NK-92 (cell line): ENCODE results near the gene SLC5A5.
"Not testable (repeated sequence)": the region's sequence is repeated elsewhere in the genome, so short reads cannot be mapped to it uniquely, and the experiment has no call there.

Source experiments
- DNase-seq: peaks from one replicate; lab custom pipeline; 2025; ENCODE audit not compliant: unreplicated experiment; lab: John Stamatoyannopoulos, UW

The SLC5A5 gene

DNA sequence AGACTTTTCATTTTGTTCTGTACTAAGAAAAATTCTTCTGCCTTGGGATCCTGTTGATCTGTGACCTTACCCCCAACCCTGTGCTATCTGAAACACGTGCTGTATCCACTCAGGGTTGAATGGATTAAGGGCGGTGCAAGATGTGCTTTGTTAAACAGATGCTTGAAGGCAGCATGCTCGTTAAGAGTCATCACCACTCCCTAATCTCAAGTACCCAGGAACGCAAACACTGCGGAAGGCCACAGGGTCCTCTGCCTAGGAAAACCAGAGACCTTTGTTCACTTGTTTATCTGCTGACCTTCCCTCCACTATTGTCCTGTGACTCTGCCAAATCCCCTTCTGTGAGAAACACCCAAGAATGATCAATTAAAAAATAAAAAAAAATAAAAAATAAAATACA is 47.4 kb downstream of the SLC5A5 start:
- DNase-seq: not testable (repeated sequence)

GRCh38 chr19:17920527-17920926 is 48.8 kb downstream of the SLC5A5 start:
- no peak for DNase-seq

DNA sequence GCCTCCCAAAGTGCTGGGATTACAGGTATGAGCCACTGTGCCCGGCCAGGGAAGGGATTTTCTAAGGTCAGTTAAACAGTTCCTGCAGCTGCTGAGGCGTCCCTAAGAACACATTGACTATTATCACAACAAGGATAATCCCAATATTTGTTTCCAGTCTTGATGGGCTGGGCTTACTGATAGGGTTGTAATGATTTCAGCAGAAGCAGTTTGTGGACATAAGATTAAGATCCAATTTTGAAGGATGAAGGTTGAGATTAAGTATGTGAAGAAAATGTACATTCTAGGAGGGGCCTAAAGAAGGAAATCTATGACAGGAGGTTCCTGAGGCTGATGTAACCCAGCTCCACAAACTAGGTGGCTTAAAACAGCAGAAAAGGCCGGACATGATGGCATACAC is 50.4 kb downstream of the SLC5A5 start:
- DNase-seq: no peak

GRCh38 chr19:17926044-17926443 is 54.3 kb downstream of the SLC5A5 start:
- no peak for DNase-seq

GRCh38 chr19:17929056-17929455 is 57.3 kb downstream of the SLC5A5 start:
- DNase-seq: no peak

DNA sequence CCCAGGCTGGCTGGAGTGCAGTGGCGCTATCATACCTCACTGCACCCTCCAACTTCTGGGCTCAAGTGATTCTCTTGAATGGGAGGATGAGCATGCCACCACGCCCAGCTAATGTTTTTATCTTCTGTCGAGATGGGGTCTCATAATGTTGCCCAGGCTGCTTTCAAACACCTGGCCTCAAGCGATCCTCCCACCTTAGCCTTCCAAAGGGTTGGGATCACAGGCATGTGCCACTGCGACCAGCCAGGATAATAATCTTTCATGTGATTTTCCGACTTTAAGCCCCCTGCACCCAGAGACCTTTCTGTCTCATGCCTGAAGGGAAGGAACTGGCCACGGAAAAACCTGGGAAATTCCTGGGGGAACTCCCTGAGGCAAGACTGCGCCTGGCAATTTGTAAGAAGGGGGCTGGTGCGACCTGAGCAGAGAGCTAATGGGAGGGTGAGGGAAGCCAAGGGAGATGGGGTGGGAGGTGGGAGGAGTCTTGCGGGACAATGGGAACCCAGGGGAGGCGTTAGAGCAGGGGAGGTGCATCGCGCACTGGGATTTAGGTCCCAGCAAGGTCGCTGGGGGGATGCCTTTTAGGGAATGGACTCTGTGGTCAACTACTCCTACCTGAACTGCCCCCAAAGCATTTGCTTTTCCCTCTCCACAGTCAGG is 59.9 kb downstream of the SLC5A5 start:
- DNase-seq: no peak

DNA sequence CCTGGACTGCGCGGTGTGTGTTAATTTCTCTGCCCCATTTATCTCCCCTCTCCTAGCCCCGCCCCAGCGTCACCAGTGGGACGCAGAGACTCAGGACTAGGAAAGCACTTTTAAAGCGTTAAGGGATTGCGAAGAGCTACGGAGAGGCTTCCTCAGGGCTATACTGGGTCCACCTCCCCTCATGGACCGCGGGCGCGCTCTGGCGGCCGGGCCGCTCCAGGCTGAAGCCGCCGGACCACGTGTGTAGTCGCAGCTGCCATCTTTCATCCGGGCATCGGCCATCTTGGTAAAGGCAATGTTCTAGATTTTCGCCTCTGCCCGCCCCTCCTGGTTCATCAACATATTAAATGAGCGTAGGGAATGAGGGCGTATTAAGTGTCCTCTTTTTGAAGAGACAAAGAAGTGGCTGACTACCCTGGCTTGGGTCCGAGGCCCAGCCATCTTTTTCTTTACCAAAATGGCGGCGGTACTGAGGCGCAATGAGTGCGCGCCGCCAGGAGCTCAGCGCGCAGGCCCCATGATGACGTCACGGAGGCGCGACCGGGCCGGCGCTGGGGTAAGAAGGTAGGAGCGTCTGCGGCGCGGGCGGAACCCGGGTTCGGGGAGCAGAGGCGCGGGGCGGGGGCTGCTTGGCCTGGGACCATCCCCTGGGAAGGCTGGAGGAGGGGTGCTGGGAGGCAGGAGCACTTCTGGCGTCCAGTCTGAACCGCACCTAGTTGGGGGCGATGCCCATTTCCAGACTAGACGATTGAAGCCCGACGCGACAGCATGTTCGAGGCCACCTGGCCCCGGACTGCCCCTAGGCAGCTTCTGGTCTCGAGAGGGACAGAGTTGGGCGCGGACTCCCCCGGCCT is 61.0 kb downstream of the SLC5A5 start, which contains the start of gene CCDC124:
CCDC124 (plus strand) TSS at position 531 of the 854 bp plus-strand sequence. CDS start 3,406 bp downstream, outside the sequence.
- peak; percentile 54 for DNase-seq

- no peak for DNase-seq
These were observed 61.8 kb downstream of the SLC5A5 start for GRCh38 chr19:17933414-17934129.

DNA sequence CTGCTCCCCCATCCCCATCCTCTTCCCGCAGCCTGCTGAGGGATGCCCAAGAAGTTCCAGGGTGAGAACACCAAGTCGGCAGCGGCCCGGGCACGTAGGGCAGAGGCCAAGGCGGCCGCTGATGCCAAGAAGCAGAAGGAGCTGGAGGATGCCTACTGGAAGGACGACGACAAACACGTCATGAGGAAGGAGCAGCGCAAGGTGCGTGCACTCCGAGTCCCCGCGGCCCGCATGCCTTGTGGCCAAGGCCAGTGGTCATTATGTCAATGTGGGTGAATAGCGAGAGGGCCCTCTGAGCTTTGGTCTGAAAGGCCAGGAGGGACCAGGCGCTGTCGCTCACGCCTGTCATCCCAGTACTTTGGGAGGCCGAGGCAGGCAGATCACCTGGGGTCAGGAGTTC is 64.6 kb downstream of the SLC5A5 start:
- no peak for DNase-seq

GRCh38 chr19:17937371-17937900 is 65.7 kb downstream of the SLC5A5 start:
- no peak for DNase-seq

DNA sequence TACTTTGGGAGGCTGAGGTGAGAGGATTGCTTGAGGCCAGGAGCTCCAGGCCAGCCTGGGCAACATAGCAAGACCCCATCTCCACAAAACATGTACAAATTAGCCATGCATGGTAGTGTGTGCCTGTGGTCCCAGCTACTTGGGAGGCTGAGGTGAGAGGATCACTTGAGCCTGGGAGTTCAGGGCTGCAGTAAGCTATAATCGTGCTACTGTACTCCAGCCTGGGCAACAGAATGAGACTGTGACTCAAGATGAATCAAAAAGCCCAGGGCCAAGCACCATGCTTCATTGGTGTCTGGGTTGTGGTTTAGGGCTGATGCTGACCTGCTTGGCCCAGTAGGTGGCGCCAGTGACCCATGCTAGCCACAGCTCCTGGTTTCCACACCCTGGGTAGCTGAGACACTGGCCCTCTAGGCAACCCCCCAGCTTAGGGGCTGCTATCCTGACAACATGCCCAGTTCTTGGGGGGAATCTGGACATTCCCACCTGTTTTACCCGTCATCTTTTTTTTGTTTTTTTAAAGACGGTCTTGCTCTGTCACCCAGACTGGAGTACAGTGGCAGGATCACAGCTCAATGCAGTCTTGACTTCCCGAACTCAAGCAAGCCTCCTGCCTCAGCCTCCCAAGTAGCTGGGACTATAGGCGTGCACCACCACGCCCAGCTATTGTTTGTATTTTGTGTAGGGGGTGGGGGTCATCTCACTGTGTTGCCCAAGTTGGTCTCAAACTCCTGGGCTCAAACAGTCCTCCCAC is 66.5 kb downstream of the SLC5A5 start:
- DNase-seq: no peak

DNA sequence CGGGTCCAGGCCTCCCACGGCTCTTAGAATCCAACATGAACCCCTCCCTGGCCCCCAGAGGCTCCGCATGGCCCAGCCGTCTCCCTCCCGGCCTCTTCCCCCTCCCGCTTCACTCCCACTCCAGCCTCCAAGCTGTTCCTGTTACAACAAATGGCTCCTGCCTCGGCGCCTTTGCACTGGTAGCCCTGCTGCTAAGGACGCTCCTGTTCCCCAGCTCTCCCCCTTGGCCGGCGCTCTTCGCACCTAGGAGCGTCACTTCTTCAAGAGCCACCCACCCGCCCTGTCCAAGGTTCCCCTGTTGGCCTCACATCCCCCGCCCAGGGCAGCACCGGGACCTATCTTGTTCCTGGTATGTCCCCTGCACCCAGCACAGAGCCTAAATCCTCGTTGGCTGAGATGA is 70.4 kb downstream of the SLC5A5 start:
- no peak for DNase-seq

GRCh38 chr19:17942582-17943273 is 71.0 kb downstream of the SLC5A5 start:
- DNase-seq: no peak

DNA sequence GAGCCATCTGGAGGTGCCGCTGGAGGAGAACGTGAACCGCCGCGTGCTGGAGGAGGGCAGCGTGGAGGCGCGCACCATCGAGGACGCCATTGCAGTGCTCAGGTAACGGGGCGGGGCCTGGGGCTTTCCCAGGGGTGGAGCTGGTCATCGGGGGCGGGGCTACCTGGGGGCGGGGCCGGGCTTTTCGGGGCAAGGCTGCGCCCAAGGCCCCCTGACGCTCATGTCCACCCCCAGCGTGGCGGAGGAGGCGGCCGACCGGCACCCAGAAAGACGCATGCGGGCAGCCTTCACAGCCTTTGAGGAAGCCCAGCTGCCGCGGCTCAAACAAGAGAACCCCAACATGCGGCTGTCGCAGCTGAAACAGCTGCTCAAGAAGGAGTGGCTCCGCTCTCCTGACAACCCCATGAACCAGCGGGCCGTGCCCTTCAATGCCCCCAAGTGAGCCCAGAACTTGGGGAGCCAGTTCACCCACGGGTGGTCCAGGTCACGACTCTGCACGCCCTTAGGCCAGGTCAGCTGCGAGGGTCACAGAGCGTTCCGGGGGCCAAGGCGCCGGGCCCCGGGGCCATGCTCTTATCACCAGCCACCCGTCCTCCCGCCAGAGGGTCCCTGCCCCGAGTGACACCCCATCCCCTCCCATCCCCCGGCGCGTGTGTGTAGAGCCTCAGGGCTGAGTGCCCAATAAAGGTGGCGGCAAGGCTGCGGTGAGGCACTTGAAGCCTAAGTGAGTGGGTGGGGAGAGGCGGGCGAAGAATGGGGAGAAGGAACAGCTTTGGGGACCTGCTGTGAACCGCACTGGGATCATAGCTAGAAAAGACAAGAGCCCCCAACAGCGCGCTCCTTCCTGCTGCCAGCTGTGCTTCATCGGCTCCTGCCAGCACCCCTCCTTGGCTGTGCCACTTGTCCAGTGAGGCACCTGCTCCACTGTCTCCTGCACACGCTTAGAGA is 71.8 kb downstream of the SLC5A5 start:
- no peak for DNase-seq

DNA sequence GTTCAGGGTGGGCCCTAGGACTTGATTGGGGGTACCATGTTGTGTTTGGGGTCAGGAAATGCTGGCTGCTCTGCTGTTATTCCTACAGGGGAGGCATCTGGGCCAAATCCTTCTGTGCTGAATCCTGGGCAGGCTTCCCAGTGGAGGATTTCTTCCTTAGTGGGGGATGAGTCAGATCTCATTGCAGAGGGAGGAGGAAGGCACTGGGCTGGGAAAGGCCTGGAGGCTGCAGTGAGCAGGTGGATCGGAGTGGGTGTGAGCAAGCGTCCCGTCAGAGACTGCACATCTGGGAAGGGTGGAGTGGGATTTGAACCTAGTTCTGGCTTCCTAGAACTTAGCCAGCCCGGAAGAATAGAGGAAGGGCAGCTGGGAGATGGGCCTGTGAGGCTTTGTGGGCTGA is 72.6 kb downstream of the SLC5A5 start:
- DNase-seq: no peak
